Erythroblast (primary cell): ENCODE results near the gene AKNA.

Experiments
- GATA1 ChIP-seq: IDR thresholded peaks from 2 replicates; pipeline ENCODE4 v1.6.1; 2011; ENCODE audit warnings: low read depth, mild to moderate bottlenecking, control low read depth, low read length, moderate library complexity
- POLR2A ChIP-seq: IDR thresholded peaks from 2 replicates; pipeline ENCODE4 v1.6.1; 2011; ENCODE audit warnings: mild to moderate bottlenecking, low read length

- no peak for TF ChIP-seq POLR2A
- TF ChIP-seq GATA1, result no peak
Observed at GRCh38 chr9:114302727-114303126, 85.1 kb downstream of the AKNA start.
